Activated T-helper 9 cell treated with anti-CD3 and anti-CD28 coated beads, Interleukin-2, amount 50 U/mL, for 16 hours (primary cell): ENCODE data around the gene GSTO1.

Experiments used
- DNase-seq: peaks from one replicate; pipeline ENCODE4 v3.0.0-alpha.2; 2020; ENCODE audit warnings: low read depth

Gene GSTO1

DNA sequence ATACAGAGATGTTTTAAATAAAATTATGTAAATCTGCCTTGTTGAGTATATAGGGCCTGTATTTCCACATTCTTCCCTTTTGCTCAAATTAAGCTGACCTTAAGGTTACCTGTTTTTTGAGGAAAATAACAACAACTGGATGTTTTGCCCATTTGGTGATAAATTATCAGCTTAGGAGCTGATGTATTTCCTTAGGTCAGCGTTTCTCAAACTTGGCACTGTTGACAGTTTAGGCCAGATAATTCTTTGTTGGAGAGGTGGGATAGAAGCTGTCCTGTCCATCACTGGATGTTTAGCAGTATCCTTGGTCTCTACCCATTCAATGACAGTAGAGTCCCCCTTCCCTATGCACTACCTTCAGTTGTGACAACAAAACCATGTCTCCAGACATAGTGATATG lies 21.5 kb downstream of the GSTO1 start:
- no peak for DNase-seq

GRCh38 chr10:104277785-104278184 lies 23.1 kb downstream of the GSTO1 start:
- DNase-seq = no peak

DNA sequence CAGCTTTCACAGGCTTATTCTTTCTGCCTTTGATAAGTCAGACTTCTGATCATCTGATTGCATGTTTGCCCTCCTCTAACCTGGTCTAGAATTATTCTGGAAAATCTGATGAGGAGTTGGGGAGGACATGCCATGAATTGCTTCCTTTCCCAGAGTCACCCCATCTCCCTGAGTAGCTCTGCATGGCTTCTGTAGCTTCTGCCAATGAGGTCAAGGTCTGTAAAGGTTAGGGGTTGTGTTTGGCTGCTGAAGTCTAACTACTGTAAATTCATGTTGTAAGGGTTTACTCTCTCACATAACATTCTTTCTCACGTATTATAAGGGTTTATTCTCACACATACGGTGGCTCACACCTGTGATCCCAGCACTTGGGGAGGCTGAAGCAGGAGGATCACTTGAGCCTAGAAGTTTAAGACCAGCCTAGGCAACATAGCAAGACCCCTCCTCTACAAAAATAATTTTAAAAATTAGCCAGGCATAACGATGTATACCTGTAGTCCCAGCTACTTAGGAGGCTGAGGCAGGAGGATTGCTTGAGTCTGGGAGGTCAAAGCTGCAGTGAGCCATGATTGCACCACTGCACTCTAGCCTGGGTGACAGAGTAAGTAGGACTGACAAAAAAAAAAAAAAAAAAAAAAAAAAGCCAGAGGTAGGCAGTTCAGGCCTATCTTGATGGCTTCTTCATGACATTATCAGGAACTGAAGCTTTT lies 25.0 kb downstream of the GSTO1 start:
- no peak for DNase-seq

DNA sequence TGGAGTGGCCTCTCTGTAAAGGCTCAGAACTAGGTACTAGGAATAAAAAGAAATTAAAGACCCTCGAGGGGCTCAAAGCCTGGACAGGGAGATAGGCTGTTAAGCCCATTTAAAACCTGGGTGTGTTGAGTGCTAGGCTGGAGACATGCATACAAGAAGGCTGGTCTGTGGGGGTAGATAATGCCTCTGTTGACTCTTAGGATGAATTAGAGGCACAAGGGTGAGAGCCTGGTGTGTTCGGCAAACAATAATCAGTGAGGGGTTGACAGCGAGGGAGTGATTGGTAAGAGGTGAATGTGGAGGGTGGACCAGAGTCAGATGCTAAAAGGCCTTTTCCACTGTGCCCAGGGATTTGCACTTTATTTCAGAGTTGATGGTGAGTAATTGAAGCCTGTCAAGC lies 27.0 kb downstream of the GSTO1 start:
- DNase-seq = no peak

- no peak for DNase-seq
These were observed 30.2 kb downstream of the GSTO1 start for GRCh38 chr10:104284846-104285245.

DNA sequence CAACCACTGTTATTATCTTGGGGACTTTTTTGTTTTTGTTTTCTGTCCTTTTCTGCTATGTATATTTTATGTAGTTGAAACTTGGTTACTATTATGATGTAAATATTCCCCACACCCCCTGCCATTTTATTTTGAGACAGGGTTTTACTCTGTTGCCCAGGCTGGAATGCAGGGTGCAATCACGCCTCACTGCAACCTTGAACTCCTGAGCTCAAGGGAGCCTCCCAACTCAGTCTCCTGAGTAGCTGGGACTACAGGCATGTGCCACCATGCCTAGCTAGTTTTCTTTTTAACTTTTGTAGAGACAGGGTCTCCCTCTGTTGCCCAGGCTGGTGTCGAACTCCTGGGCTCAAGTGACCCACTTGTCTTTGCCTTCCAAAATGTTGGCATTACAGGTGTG lies 32.2 kb downstream of the GSTO1 start:
- no peak for DNase-seq

GRCh38 chr10:104288355-104288754 lies 33.7 kb downstream of the GSTO1 start:
- DNase-seq = no peak

- peak; percentile 83 for DNase-seq
These were observed 36.8 kb downstream of the GSTO1 start for GRCh38 chr10:104291439-104291951.

DNA sequence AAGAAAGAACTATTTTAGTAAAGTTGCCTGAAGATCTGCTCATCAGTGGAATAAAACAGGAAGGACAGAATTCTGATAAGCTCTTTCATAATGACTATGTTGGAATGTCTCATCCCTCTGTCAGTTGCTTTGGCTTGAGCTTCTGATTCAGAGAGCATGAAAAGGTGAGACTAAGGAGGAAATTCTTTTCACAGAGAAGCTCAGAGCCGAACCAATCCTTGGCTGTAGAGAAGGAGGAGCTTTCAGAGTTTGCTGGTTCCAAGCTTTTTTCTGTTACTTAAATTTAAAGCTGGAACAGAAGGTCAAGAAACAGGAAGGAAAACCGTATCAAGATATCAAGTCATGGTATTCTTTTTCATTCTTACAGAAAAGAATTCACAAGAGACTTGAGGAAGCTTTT lies 38.3 kb downstream of the GSTO1 start:
- DNase-seq = no peak

- DNase-seq = no peak
These were observed 39.2 kb downstream of the GSTO1 start for GRCh38 chr10:104293781-104294321.

DNA sequence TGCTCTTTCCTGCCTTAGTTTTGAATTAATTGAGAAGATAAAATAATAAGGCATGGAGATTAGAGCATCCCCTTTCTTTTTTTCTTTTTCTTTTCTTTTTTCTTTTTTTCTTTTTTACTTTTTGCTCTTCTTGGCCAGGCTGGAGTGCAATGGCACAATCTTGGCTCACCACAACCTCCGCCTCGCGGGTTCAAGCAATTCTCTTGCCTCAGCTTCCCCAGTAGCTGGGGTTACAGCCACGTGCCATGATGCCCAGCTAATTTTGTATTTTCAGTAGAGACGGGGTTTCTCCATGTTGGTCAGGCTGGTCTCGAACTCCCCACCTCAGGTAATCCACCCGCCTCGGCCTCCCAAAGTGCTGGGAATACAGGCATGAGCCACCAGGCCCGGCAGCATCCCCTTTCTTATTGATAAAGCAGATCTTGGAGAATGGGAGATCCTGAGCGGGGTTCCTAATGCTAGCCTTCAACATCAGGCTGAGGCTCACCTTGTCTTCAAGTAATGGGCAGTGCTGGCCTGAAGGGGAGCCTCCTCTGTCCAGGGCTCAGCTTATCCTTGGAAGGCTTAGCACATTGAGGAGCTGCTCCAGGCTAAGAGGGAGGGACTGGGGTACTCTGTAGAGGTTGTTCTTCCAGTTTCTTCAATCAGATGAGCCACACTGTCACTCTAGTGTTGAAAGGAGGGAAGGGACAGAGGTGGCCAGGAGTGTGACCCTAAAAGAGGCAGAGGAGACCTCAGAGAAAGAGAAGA lies 42.2 kb downstream of the GSTO1 start:
- no peak for DNase-seq

GRCh38 chr10:104297697-104298660 lies 43.3 kb downstream of the GSTO1 start:
- no peak for DNase-seq

DNA sequence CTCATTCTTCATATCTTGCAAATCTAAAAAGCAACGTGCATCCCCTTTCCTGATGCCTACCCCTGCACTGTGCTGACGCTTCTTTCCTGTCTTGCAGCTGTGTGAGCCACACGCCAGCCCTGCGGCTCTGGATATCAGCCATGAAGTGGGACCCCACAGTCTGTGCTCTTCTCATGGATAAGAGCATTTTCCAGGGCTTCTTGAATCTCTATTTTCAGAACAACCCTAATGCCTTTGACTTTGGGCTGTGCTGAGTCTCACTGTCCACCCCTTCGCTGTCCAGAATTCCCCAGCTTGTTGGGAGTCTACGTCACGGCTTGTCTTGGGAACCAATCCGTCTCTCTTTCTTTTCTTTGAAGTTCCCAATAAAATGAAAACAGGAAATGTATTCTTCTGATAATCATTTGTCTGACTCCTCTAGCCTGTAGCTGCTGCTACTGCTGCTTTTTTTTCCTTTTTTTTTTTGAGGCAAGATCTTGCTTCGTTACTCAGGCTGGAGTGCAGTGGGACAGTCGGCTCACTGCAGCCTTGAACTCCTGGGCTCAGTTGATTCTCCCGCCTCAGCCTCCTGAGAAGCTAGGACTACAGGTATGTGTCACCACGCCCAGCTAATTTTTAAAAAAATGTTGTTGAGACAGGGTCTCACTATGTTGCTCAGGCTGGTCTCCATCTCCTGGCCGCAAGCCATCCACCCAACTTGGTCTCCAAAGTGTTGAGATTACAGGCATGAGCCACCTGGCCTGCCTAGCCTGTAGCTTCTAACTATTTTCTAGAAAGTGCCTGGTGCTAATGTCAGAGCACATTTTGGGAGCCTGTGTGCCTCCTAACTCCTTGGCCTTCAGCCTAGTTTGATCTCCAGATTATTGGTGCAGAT lies 44.6 kb downstream of the GSTO1 start:
- DNase-seq = no peak

DNA sequence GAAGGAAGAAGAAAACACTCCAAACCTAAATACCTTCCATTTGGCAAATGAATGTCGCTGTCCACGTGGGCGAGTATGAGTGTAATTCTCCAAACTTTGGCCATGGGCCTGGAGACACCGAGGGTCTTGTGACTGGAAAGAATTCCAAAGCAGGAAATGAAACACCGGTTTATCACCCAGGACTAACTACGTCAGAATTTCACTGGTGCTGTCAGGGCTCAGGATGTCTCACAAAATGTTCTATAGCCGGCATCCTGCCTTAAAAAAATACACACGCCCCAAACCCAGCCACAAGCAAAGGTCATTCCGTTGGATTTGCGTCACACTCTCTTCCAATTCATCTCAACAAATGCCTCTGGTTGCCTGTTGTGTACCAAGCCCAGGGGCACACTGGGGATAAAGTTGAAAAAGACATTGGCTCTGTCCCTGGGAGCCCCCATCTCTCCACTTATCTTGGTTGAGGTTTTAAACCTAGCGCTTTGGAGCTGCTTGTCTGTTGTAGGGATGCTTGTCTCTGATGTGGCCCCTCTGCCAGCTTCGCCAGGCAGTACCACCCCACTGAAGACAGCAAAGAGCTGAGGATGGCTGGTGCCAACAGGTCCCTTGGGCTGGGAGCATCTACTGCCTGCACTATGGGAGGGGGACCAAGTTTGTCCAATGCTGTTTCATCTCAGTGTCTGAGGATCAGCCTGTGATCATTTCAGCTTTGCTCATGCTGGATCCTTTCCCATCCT lies 45.5 kb downstream of the GSTO1 start:
- no peak for DNase-seq

- no peak for DNase-seq
These were observed 46.1 kb downstream of the GSTO1 start for GRCh38 chr10:104300736-104301292.

GRCh38 chr10:104301907-104302690 lies 47.4 kb downstream of the GSTO1 start:
- DNase-seq = no peak

GRCh38 chr10:104303594-104304355 lies 49.1 kb downstream of the GSTO1 start:
- no peak for DNase-seq

GRCh38 chr10:104304356-104304745 lies 49.7 kb downstream of the GSTO1 start:
- DNase-seq = no peak
